Fibroblast of skin of left quadriceps (primary cell): ENCODE results near the gene PCBP2.
"Not testable (repeated sequence)": the region's sequence is repeated elsewhere in the genome, so short reads cannot be mapped to it uniquely, and the experiment has no call there.

ENCODE experiments used
- DNase-seq, 2 experiments: peaks; one replicate each; pipeline ENCODE4 v3.0.0-alpha.2; 2013; ENCODE audit warnings: low read depth in 2 of 2

The PCBP2 gene

GRCh38 chr12:53472056-53472582 lies 20.2 kb downstream of the PCBP2 start:
- no peak for DNase-seq

DNA sequence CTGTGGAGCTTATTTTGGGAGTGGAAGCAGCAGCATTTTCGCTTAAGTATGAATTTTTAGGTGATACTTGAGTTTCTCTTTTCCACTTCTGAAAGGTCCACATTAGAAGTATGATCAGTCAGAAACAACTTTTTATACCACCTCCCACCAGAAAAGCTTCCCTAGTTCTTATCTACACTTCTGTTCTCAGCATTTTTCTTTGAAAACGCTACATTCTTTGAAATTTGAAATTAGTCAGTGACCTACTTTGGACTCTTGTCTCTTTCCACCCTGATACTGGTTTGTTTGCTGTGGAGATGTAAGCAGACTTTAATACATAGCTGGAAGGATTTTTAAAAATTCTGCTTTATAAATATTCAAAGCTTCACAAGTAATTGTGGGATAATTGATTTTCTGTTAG lies 22.2 kb downstream of the PCBP2 start:
- no peak for DNase-seq

DNA sequence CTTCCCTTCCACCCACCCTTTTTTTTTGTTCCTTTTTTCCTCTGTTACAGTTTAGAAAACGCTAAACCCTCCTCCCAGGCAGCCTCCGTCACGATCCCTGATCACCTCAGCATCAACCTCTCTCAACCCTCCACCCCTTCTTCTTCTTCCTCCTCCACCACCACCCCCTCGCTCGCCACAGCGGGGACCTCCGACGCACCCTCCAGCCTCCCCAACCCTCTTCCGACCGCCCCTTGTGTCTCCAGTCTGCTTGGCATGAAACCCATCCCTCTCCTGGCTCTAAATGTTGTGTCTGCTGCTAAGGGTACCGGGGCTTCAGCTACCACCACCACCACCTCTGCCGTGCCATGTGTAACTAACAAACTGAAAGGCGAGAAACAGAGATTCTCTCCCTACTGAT lies 22.9 kb downstream of the PCBP2 start:
- DNase-seq = no peak

DNA sequence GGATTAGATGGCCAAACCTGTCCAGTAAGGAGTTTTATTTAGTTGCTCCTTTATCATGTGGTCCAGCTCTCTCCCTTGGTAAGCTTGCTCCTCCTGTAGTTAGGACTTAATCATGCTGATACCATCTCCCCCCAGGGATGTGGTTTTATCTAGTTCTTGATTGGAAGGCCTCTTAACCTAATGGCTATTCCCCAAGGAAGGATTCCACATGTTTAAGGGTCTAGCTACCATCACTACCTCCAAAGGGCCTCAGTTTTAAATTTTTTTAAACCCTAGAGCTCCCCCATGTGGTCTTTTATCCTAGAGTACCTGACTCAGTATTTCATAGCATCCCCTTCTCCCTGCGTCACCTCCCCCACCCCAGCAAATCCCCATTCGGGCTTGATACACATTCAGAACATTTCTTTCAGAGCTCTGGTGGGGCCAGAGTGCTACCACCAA lies 24.9 kb downstream of the PCBP2 start:
- no peak for DNase-seq

GRCh38 chr12:53478865-53479264 lies 27.0 kb downstream of the PCBP2 start:
- no peak for DNase-seq

GRCh38 chr12:53479331-53479730 lies 27.4 kb downstream of the PCBP2 start:
- DNase-seq = no peak

DNA sequence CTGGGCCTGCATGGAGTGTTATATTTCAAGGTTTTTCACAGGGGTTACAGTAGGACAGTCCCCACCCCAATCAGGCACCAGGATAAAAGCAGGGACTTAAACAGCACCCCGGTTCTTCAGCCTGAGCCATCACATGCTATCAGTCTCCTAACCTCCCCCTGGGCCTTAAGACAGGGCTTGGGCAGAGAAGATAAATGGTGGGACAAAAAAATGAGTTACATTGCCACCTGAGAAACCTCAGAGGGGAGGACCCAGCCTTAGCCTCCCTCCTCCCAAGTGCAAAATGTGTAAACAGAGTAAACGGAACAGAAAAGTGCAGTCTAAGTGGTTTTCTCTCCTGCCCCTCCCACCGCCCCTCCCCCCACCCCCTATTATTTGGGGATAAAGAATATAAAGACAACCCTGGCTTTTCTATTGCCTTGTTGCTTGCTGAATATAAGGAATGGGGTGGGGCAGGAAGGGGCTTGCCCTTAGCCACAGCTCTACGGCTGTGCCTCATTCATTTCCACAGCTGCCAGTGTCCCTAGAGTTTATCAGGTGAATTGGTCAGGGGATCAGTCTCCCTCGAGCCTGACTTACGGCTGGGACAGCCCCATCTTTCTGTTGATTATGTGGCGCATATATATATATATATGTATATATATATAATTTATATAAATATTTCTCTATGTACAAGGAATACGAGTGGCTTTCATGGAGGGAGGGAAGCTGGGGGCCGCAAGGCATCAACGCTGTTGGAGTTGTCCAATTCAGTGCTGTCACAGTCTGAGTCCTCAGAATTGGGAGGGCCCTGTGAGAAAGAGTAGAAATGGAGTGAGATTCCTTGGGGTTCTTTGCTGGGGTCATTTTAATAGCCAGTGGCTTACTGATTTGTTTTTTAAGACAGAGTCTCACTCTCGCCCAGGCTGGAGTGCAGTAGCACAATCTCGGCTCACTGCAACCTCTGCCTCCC lies 28.9 kb downstream of the PCBP2 start:
- DNase-seq = no peak

GRCh38 chr12:53481458-53481857 lies 29.6 kb downstream of the PCBP2 start:
- DNase-seq = not testable (repeated sequence)

- DNase-seq = no peak
Observed at GRCh38 chr12:53481939-53482586, 30.2 kb downstream of the PCBP2 start.

DNA sequence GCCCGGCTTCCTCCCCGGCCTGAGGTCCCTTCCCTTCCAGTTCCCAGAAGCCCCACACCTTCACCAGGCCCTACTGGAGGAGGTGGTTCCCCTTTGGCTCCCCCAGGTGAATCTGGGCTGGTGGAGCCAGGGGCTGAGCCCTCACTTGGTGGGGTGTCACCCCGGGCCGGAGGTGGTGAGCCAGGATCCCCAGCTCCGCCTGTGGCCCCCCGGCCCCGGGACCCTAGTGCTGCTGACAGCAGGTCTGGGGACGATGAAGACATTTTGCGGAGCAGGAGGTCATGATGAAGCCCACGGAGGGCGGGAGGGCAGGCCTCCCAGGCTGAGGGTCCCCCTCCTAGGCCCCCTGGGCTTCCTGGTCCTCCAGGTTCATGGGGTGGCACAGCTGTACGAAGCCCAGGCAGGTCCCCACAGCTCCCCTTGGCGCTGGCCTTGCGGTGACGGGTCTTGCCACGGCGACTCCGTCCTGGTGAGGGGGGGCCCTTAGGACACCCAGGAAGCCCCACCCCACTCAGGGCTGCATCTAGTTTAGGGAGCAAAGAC lies 30.8 kb downstream of the PCBP2 start:
- no peak for DNase-seq

- DNase-seq = no peak
Observed at GRCh38 chr12:53483225-53483978, 31.5 kb downstream of the PCBP2 start.

DNA sequence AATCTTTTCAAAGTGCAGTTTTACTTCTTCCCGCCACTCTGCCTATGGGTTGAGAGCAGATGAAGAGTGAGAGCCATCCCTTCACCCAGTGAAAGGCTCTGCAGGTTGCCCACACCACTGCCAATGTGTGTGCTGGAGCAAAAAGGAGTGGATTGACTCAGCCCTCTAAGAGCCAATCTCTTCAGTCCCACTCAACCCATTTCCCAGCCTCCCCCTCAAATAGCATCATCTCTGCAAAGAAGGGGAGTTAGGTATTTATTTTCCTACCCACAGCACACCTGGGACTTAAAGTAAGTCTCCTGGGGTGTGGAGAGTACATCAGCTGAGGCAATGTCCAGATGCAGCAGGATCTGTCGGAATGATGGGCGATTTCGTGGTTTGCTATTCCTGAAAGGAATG lies 32.1 kb downstream of the PCBP2 start:
- no peak for DNase-seq

- DNase-seq = no peak
Observed at GRCh38 chr12:53484686-53485575, 33.0 kb downstream of the PCBP2 start.

- DNase-seq = no peak
Observed at GRCh38 chr12:53485955-53486735, 34.2 kb downstream of the PCBP2 start.

GRCh38 chr12:53486736-53487487 lies 35.0 kb downstream of the PCBP2 start:
- no peak for DNase-seq

- DNase-seq = no peak
Observed at GRCh38 chr12:53489242-53489864, 37.5 kb downstream of the PCBP2 start.

DNA sequence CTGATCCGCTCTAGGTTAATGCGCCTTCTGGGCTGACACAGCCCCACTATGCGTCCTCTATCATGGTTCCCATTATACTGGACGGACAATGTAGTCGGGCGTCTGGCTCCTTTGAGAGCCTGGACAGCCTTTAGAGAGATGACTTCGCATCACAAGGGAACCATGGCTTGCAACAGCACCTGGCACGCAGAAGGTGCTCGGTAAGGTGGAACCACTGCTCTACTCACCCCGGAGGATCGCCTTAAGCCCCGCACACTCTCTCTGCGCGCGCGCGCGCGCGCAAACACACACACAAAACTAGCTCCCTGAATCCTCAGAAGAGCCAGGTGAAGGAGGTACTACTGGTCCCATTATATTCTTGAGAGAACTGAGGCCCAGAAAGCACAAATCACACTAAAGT lies 40.3 kb downstream of the PCBP2 start:
- no peak for DNase-seq

GRCh38 chr12:53492830-53493609 lies 41.1 kb downstream of the PCBP2 start:
- DNase-seq = peak; percentile 74 to 78
